ENCODE data around the gene MSMO1. TPM values are rescaled to one million over a fixed set of nuclear protein-coding genes. Genes with fewer than 3 reads are reported as not detected.

The MSMO1 gene
- total and polyA plus RNA-seq, 10 of the 15 experiments (the other 5 are each of a cell fraction or from before 2014, with no cell fraction given): 63.6 to 168 (median 105) TPM

- in situ Hi-C loops (cut with MboI): no loop called here
- ChIA-PET CTCF (no interaction called here), SMC1A (ENCODE audit: uncharacterized antibody, unreplicated experiment) (interaction anchor here (1.1 to 1.7 kb wide), 3 partner anchors 14 to 170 kb away, joined by 3 to 6 read pairs (median 4); partner anchors contain the start of gene MSMO1), RAD21 (ENCODE audit: unreplicated experiment) (interaction anchor here (0.9 kb wide), 1 partner anchor 12 kb away, joined by 5 read pairs; no protein-coding TSS in a partner anchor), POLR2A (interaction anchor here (1.1 kb wide), 1 partner anchor 17 kb away, joined by 3 read pairs; no protein-coding TSS in a partner anchor)
- Histone ChIP-seq H3K9me3 (replicated peaks; ENCODE audit: control insufficient read depth, insufficient read depth, low read length) (no peaks in the 10 kb centered on the region), H3K27ac (ENCODE audit: control insufficient read depth, insufficient read depth) (no peak overlapping the region), H3K4me2 (ENCODE audit: control insufficient read depth, insufficient read depth) (no peak overlapping the region), H3K4me3 (no peak overlapping the region), H2AFZ (ENCODE audit: control insufficient read depth, low read depth, low read length) (no peak overlapping the region), H3K9ac (ENCODE audit: control insufficient read depth, insufficient read depth, low read length) (no peak overlapping the region), H4K20me1 (ENCODE audit: control insufficient read depth, insufficient read depth) (no peaks in the 10 kb centered on the region), H3K36me3 (ENCODE audit: control insufficient read depth in 2 of 2, insufficient read depth in 2 of 2, low read length in 1 of 2) (peaks cover under 1 to 9% of the 10 kb centered on the region in 2 experiments; a peak in 3 of 4 replicates), H3K27me3 (replicated peaks in 1 of 2; ENCODE audit: control insufficient read depth in 2 of 2, insufficient read depth in 2 of 2, low read length in 1 of 2) (no peaks in the 10 kb centered on the region), H3K4me1 (ENCODE audit: control insufficient read depth, insufficient read depth, low read length) (0 out of 2 replicates have a peak, but pooled peaks cover 4% of the 10 kb centered on the region), H3K79me2 (ENCODE audit: control insufficient read depth, insufficient read depth, low read length) (no peaks in the 10 kb centered on the region)
- no TSS peak for BruUV-seq (replicated peaks)
- 93% methylated on average over 1 of the region's 1 CpG for WGBS (ENCODE audit: insufficient coverage, insufficient replicate concordance, low lambda C conversion rate, missing lambda C conversion rate)
- DNase-seq (ENCODE audit: low read depth, low spot score) (no peak), FAIRE-seq (no peak), ATAC-seq (no peak)
- intact Hi-C loops (cut with micrococcal nuclease; ENCODE audit: unreplicated experiment): no loop called here
- TF ChIP-seq TBL1XR1 (IDR thresholded peaks at IDR 0.05; ENCODE audit: low read depth, low read length) (no peak), SUPT20H (IDR thresholded peaks at IDR 0.05; ENCODE audit: borderline replicate concordance, control insufficient read depth, low read depth, low read length) (no peak), PKNOX1 (IDR thresholded peaks at IDR 0.05) (no peak), E2F8 (IDR thresholded peaks at IDR 0.05; ENCODE audit: low read depth, partially characterized antibody) (no peak), FOXK2 (IDR thresholded peaks at IDR 0.05) (no peak), E4F1 (IDR thresholded peaks at IDR 0.05; ENCODE audit: borderline replicate concordance, partially characterized antibody) (no peak), USF1 (IDR thresholded peaks at IDR 0.05; ENCODE audit: borderline replicate concordance, extremely low read length, insufficient read depth, low read depth, low read length) (no peak), BACH1 (IDR thresholded peaks at IDR 0.05; ENCODE audit: borderline replicate concordance) (no peak), CUX1 (IDR thresholded peaks at IDR 0.05; ENCODE audit: insufficient replicate concordance, low read depth, low read length) (no peak), ASH2L (IDR thresholded peaks at IDR 0.05; ENCODE audit: borderline replicate concordance, low read depth) (no peak)
These were observed 24.8 kb upstream of the MSMO1 start for GRCh38 chr4:165302658-165303057.

Measured in GM12878 (cell line).